Femur (tissue), 1 donor: ENCODE data around the gene THBS4.
A peak's percentile ranks its signal among the peaks of the same experiment; 100 is the strongest.
"Not testable (repeated sequence)": the region's sequence is repeated elsewhere in the genome, so short reads cannot be mapped to it uniquely, and the experiment has no call there.

Experiments
- DNase-seq: peaks from one replicate; pipeline ENCODE4 v3.0.0-alpha.2; 2017

Gene THBS4

GRCh38 chr5:80077051-80077714 is 42.0 kb downstream of the THBS4 start:
- no peak for DNase-seq

- DNase-seq: no peak
Observed at GRCh38 chr5:80078921-80079320, 43.8 kb downstream of the THBS4 start.

GRCh38 chr5:80082281-80082680 is 47.1 kb downstream of the THBS4 start:
- DNase-seq: peak; percentile 56

GRCh38 chr5:80082731-80083100 is 47.6 kb downstream of the THBS4 start:
- DNase-seq: peak; percentile 93

GRCh38 chr5:80083101-80083890 is 48.1 kb downstream of the THBS4 start:
- DNase-seq: peak; percentile 62

GRCh38 chr5:80090884-80091166 is 55.7 kb downstream of the THBS4 start:
- no peak for DNase-seq

- peak; percentile 64 for DNase-seq
Observed at GRCh38 chr5:80091792-80092192, 56.6 kb downstream of the THBS4 start.

GRCh38 chr5:80092486-80093107 is 57.4 kb downstream of the THBS4 start:
- DNase-seq: no peak

GRCh38 chr5:80093796-80094195 is 58.6 kb downstream of the THBS4 start:
- no peak for DNase-seq

GRCh38 chr5:80094236-80094738 is 59.1 kb downstream of the THBS4 start:
- DNase-seq: no peak

GRCh38 chr5:80097451-80097850 is 62.3 kb downstream of the THBS4 start:
- no peak for DNase-seq

GRCh38 chr5:80101993-80102392 is 66.8 kb downstream of the THBS4 start:
- DNase-seq: no peak

GRCh38 chr5:80103371-80103770 is 68.2 kb downstream of the THBS4 start:
- DNase-seq: no peak

- no peak for DNase-seq
Observed at GRCh38 chr5:80105698-80106439, 70.7 kb downstream of the THBS4 start.

GRCh38 chr5:80106916-80107315 is 71.8 kb downstream of the THBS4 start:
- no peak for DNase-seq

- DNase-seq: peak; percentile 63
Observed at GRCh38 chr5:80109646-80110478, 74.7 kb downstream of the THBS4 start.

GRCh38 chr5:80111376-80111990 is 76.3 kb downstream of the THBS4 start:
- DNase-seq: not testable (repeated sequence)

- no peak for DNase-seq
Observed at GRCh38 chr5:80114860-80115259, 79.7 kb downstream of the THBS4 start.

GRCh38 chr5:80116000-80116399 is 80.9 kb downstream of the THBS4 start:
- no peak for DNase-seq

GRCh38 chr5:80116465-80116864 is 81.3 kb downstream of the THBS4 start:
- no peak for DNase-seq

GRCh38 chr5:80117446-80117845 is 82.3 kb downstream of the THBS4 start:
- DNase-seq: no peak

GRCh38 chr5:80119372-80119771 is 84.2 kb downstream of the THBS4 start:
- no peak for DNase-seq
